ENCODE measurements around the gene L1CAM. TPM values are rescaled to one million over a fixed set of nuclear protein-coding genes. Genes with fewer than 3 reads are reported as not detected.

L1CAM gene
- total RNA-seq: 13.0 and 16.6 TPM in 2 replicates
- long read RNA-seq, partial matches to known transcripts: 1 of 1 reads
- long read RNA-seq, other reads (novel, unspliced or antisense): 0 of 1 reads

GRCh38 chrX:153885968-153886903 lies at the start of gene L1CAM:
L1CAM (minus strand) TSS chrX:153886173; CDS start chrX:153875836, 10,337 bp downstream.
- Mint-ChIP-seq H3K27me3 (ENCODE audit: unreplicated experiment) (peaks cover 9% of the 10 kb centered on the region), H3K9me3 (ENCODE audit: unreplicated experiment) (no peaks in the 10 kb centered on the region), H3K4me1 (ENCODE audit: unreplicated experiment) (peaks cover 9% of the 10 kb centered on the region), H3K4me3 (ENCODE audit: unreplicated experiment) (peak within 1 kb of the TSS; percentile 52), H3K36me3 (ENCODE audit: unreplicated experiment) (no peaks in the 10 kb centered on the region), H3K27ac (ENCODE audit: unreplicated experiment) (no peak within 1 kb of the TSS)
- TF ChIP-seq CTCF (IDR thresholded peaks at IDR 0.05): no peak
- no peak for DNase-seq (ENCODE audit: extremely low spot score, unreplicated experiment)

- no peak for DNase-seq (ENCODE audit: extremely low spot score, unreplicated experiment)
- no peaks in the 10 kb centered on the region for H3K27me3 Mint-ChIP-seq (ENCODE audit: unreplicated experiment)
- peak overlapping the region; percentile 55 for H3K4me3 Mint-ChIP-seq (ENCODE audit: unreplicated experiment)
- H3K9me3 Mint-ChIP-seq (ENCODE audit: unreplicated experiment): no peaks in the 10 kb centered on the region
- no peak overlapping the region for H3K27ac Mint-ChIP-seq (ENCODE audit: unreplicated experiment)
- peaks cover 5% of the 10 kb centered on the region for H3K36me3 Mint-ChIP-seq (ENCODE audit: unreplicated experiment)
- no peak for TF ChIP-seq CTCF (IDR thresholded peaks at IDR 0.05)
- peaks cover 11% of the 10 kb centered on the region for H3K4me1 Mint-ChIP-seq (ENCODE audit: unreplicated experiment)
Observed at GRCh38 chrX:153935326-153935851, 49.4 kb upstream of the L1CAM start.

- Mint-ChIP-seq H3K27ac (ENCODE audit: unreplicated experiment) (no peak within 1 kb of the TSS), H3K4me3 (ENCODE audit: unreplicated experiment) (peak within 1 kb of the TSS; percentile 81), H3K27me3 (ENCODE audit: unreplicated experiment) (no peaks in the 10 kb centered on the region), H3K9me3 (ENCODE audit: unreplicated experiment) (no peaks in the 10 kb centered on the region), H3K4me1 (ENCODE audit: unreplicated experiment) (peaks cover 11% of the 10 kb centered on the region), H3K36me3 (ENCODE audit: unreplicated experiment) (peaks cover 5% of the 10 kb centered on the region)
- no peak for TF ChIP-seq CTCF (IDR thresholded peaks at IDR 0.05)
- DNase-seq (ENCODE audit: extremely low spot score, unreplicated experiment): peak; percentile 90
Observed at GRCh38 chrX:153934762-153935325, 48.9 kb upstream of the L1CAM start, which contains the start of gene NAA10. NAA10 (minus strand) TSS chrX:153935037; CDS start chrX:153934904, 133 bp downstream.

- Mint-ChIP-seq H3K4me1 (ENCODE audit: unreplicated experiment) (peaks cover 8% of the 10 kb centered on the region), H3K4me3 (ENCODE audit: unreplicated experiment) (peak overlapping the region; percentile 81), H3K9me3 (ENCODE audit: unreplicated experiment) (no peaks in the 10 kb centered on the region), H3K27me3 (ENCODE audit: unreplicated experiment) (no peaks in the 10 kb centered on the region), H3K27ac (ENCODE audit: unreplicated experiment) (no peak overlapping the region), H3K36me3 (ENCODE audit: unreplicated experiment) (peaks cover 5% of the 10 kb centered on the region)
- no peak for TF ChIP-seq CTCF (IDR thresholded peaks at IDR 0.05)
- DNase-seq (ENCODE audit: extremely low spot score, unreplicated experiment): no peak
Observed at GRCh38 chrX:153934148-153934761, 48.3 kb upstream of the L1CAM start.

Measured in osteocyte (in vitro differentiated cells).